ENCODE data around the gene IFT88. TPM values are rescaled to one million over a fixed set of nuclear protein-coding genes. Genes with fewer than 3 reads are reported as not detected.

Gene IFT88
- total and polyA plus RNA-seq, 3 donors from 2014 or later: 56.6 to 111 (median 86.8) TPM

GRCh38 chr13:20592606-20593005 lies 25.6 kb downstream of the IFT88 start:
- DNase-seq: no peak
- Histone ChIP-seq H3K9me3 (no peaks in the 10 kb centered on the region), H3K27ac (no peak overlapping the region), H3K4me3 (no peak overlapping the region), H3K4me1 (no peaks in the 10 kb centered on the region), H3K27me3 (no peaks in the 10 kb centered on the region), H3K36me3 (ENCODE audit: low read depth, missing control alignments) (no peaks in the 10 kb centered on the region)
- 87 to 94% methylated on average over 4 of the region's 4 CpGs for WGBS, 2 donors
- intact Hi-C loops (cut with DNase I; ENCODE audit: low total_unique reads): no loop called here
- TF ChIP-seq POLR2A (IDR thresholded peaks at IDR 0.05) (no peak), CTCF (IDR thresholded peaks at IDR 0.05) (no peak)

GRCh38 chr13:20594280-20594679 lies 27.3 kb downstream of the IFT88 start:
- no peaks in the 10 kb centered on the region for H3K9me3 ChIP-seq
- TF ChIP-seq POLR2A (IDR thresholded peaks at IDR 0.05): no peak
- TF ChIP-seq CTCF (IDR thresholded peaks at IDR 0.05): no peak
- no peaks in the 10 kb centered on the region for H3K4me1 ChIP-seq
- intact Hi-C loops (cut with DNase I; ENCODE audit: low total_unique reads): no loop called here
- H3K27me3 ChIP-seq: no peaks in the 10 kb centered on the region
- no peak overlapping the region for H3K4me3 ChIP-seq
- DNase-seq: no peak
- 87 to 92% methylated on average over 2 of the region's 2 CpGs for WGBS, 2 donors
- no peaks in the 10 kb centered on the region for H3K36me3 ChIP-seq (ENCODE audit: low read depth, missing control alignments)
- H3K27ac ChIP-seq: no peak overlapping the region

GRCh38 chr13:20607015-20607414 lies 40.1 kb downstream of the IFT88 start:
- no peaks in the 10 kb centered on the region for H3K27me3 ChIP-seq
- WGBS, 2 donors: 94 to 97% methylated on average over 15 of the region's 15 CpGs
- no peak for TF ChIP-seq CTCF (IDR thresholded peaks at IDR 0.05)
- no peak for TF ChIP-seq POLR2A (IDR thresholded peaks at IDR 0.05)
- H3K36me3 ChIP-seq (ENCODE audit: low read depth, missing control alignments): no peaks in the 10 kb centered on the region
- no peaks in the 10 kb centered on the region for H3K9me3 ChIP-seq
- intact Hi-C loops (cut with DNase I; ENCODE audit: low total_unique reads): no loop called here
- H3K4me3 ChIP-seq: no peak overlapping the region
- H3K27ac ChIP-seq: no peak overlapping the region
- no peaks in the 10 kb centered on the region for H3K4me1 ChIP-seq
- DNase-seq: no peak

- intact Hi-C loops (cut with DNase I; ENCODE audit: low total_unique reads): no loop called here
These were observed 41.6 kb downstream of the IFT88 start for GRCh38 chr13:20608438-20609020.

More at GRCh38 chr13:20608438-20609020, 41.6 kb downstream of the IFT88 start:
- WGBS, 2 donors: 82 to 84% methylated on average over 9 to 10 of the region's 10 CpGs
- H3K4me3 ChIP-seq: no peak overlapping the region
- no peak for DNase-seq
- no peak overlapping the region for H3K27ac ChIP-seq
- no peaks in the 10 kb centered on the region for H3K27me3 ChIP-seq
- TF ChIP-seq POLR2A (IDR thresholded peaks at IDR 0.05) (no peak), CTCF (IDR thresholded peaks at IDR 0.05) (no peak)
- no peaks in the 10 kb centered on the region for H3K4me1 ChIP-seq
- no peaks in the 10 kb centered on the region for H3K36me3 ChIP-seq (ENCODE audit: low read depth, missing control alignments)
- H3K9me3 ChIP-seq: no peaks in the 10 kb centered on the region
